OCI-LY7 (cell line): ENCODE results near the gene ZPBP.

ENCODE experiments used
- EZH2phosphoT487 ChIP-seq: fragments of 200-600 bp; sonication (generic); IDR thresholded peaks from 2 replicates; pipeline ENCODE4 v1.6.1; 2018; ENCODE audit warnings: low read depth, borderline replicate concordance, mild to moderate bottlenecking, mixed run types, antibody characterized with exemption, low read length, moderate library complexity, mixed read lengths
- TF ChIP-seq, protein P1 (sequence below): fragments of 200-600 bp; sonication (generic); conservative IDR thresholded peaks from 2 replicates; pipeline ENCODE4 v1.5.1; 2014; ENCODE audit warnings: mild to moderate bottlenecking, antibody characterized with exemption, low read length, moderate library complexity, mixed read lengths

DNA sequence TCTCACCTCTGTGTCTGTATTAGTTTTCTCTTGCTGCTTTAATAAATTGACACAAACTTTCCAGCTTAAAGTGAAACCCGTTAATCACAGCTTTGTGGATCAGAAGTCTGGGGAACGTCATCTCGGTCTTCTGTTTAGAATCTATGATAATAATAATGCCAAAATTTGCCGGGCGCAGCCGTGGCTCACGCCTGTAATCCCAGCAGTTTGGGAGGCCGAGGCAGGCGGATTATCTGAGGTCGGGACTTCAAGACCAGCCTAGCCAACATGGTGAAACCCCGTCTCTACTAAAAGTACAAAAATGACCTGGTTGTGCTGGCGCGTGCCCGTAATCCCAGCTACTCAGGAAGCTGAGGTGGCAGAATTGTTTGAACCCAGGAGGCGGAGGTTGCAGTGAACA is 8.8 kb upstream of the ZPBP start:
- TF ChIP-seq, protein P1, sequence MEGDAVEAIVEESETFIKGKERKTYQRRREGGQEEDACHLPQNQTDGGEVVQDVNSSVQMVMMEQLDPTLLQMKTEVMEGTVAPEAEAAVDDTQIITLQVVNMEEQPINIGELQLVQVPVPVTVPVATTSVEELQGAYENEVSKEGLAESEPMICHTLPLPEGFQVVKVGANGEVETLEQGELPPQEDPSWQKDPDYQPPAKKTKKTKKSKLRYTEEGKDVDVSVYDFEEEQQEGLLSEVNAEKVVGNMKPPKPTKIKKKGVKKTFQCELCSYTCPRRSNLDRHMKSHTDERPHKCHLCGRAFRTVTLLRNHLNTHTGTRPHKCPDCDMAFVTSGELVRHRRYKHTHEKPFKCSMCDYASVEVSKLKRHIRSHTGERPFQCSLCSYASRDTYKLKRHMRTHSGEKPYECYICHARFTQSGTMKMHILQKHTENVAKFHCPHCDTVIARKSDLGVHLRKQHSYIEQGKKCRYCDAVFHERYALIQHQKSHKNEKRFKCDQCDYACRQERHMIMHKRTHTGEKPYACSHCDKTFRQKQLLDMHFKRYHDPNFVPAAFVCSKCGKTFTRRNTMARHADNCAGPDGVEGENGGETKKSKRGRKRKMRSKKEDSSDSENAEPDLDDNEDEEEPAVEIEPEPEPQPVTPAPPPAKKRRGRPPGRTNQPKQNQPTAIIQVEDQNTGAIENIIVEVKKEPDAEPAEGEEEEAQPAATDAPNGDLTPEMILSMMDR, result no peak
- TF ChIP-seq EZH2phosphoT487, result no peak
